ENCODE data around the gene FCN1.

FCN1 gene

DNA sequence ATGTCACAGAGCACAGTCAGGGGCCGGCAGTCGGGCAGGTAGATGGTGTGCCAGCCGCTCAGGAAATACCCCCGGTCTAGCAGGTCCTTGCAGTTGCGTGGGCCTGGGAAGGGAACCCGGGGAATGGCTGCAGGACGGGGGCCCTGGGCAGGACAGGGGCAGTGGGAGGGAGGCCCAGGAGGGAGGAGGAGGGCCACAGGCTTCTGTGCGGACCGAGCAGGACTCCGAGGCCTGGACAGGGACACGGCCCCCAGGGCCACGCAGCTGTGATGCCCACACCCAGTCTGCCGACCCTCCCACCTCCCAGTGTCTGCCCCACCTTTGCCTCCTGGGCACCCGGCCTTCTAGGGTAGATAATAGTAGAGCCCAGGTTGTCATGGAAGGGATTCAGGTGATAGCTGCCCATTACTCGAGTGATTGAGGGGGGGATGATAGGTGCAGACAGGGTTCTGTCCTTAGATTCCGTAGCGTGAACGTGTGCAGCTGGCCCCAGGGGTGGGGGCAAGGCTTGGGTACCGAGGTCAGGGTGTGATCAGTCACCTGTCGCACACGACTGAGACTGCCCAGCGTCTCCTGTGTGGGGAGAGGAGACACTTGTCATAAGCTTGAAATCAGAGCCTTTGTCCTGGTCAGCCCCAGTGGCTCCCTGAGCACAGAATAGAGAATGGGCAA lies 4.5 kb downstream of the FCN1 start:
- no peak for DNase-seq

DNA sequence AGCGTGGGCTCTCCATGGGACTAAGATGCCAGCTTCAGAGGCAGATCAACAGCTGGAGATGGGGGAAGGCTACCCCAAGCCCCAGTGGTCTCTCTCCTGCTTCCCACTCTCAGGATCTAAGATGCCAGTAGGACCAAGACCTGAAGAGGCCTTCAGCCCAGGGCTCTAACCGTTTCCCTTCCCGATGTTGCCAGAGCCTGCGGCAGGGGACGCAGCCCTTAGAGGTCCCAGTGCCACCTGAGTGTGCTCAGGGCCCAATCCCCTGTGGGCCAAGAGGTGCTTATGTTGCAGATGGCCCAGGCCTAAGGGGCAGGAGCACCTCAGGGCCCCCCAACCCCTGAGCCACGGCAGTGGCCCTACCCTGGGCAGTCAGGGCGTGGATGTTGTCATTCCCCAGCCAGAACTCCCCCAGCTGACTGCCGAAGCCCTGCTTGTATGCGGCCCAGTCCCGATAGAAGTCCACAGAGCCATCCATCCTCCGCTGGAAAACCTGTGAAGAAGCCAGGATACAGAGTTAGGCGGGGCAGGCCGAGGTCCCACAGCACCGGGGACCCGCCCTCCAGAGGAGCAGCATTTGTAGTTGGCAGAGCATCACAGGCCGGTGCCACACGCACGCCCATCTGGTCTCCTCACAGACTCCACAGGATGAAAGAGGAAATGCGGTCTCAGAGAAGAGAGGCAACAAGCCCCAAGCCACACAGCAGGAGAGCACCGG lies 5.4 kb downstream of the FCN1 start:
- no peak for DNase-seq

GRCh38 chr9:134909511-134910481 lies 7.9 kb downstream of the FCN1 start:
- DNase-seq: no peak

- DNase-seq: no peak
Measured at GRCh38 chr9:134908524-134909309, 9.0 kb downstream of the FCN1 start.

GRCh38 chr9:134902936-134903335 lies 14.8 kb downstream of the FCN1 start:
- DNase-seq: no peak

- no peak for DNase-seq
Measured at GRCh38 chr9:134899818-134900217, 17.9 kb downstream of the FCN1 start.

- DNase-seq: no peak
Measured at GRCh38 chr9:134899168-134899567, 18.5 kb downstream of the FCN1 start.

- no peak for DNase-seq
Measured at GRCh38 chr9:134898319-134898718, 19.4 kb downstream of the FCN1 start.

DNA sequence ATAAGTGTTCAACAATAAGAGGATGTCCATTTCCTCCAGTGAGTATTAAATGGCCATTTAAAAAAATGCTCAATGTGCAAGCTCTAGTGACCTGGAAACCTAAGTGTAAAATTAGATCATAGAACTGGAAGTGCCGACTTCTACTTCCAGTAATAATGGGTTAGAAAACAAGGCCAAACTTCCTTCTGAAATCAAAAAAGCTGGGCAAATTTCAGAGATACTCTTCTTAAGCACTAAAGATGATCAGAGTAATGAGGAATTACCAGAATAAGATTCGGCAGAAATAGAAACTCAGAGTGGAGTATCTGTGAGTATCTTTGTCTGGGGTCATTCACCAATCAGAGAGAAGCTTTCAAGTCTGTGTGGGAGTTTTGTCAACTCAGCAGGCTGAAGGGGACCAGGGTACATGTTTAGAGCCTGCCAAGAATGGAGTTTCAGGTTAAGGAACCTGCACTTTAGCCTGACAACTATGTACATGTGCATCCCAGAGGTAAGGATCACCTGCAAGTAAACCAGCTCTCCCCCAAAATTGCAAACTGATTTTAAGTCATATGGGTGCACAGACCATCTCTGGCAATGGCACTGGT lies 20.0 kb downstream of the FCN1 start:
- DNase-seq: no peak

DNA sequence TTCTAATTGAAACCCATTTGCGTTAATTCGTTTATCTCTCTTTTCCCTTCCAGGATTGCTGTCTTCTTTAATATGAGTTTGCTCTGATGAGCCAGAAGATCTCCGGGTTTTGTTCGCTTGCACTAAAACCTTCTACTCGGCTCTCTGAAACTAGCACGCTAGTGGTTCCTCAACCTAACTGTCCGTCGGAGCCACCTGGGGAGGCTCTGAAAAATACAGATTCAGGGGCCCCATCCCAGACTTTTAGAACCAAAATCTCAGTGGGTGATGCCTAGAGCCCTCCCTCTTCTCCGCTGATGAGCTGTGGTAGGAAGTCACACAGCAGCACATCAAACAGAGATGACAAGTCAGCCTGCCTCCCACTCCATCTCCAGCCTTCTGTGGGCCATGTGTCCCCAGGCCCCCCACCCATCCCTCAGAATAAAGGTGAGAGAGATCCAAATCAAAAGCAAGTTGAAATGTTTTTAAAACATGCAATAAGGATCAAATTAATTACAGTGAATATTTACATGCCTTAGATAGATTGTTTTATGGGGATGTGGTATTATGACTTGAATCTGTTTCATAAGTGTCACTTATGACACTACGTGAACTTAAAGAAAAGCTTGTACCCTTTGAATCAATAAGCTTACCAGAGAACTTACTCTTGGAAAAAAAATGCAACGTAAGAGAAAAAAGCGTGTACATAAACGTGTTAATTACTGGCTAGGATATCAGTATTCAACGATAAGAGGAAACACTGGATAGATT lies 20.7 kb downstream of the FCN1 start:
- no peak for DNase-seq

GRCh38 chr9:134895908-134896833 lies 21.5 kb downstream of the FCN1 start:
- peak; percentile 69 for DNase-seq

DNA sequence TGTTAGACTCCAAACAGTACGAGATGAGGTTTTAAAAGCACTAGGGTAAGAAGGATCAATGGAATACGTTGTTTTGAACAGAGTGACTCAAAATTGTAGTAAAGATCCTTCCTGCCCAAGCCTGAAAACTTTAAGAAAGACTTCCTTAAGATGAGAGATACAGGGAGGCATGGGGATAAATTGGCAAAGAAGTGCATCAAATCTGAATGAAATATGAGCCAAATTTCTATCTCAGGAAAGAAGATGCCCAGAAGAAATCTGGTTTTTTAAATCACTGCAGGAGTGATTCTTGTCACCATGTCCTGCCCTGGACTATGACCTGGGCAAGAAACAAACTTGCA lies 22.2 kb downstream of the FCN1 start:
- no peak for DNase-seq

GRCh38 chr9:134895097-134895496 lies 22.6 kb downstream of the FCN1 start:
- no peak for DNase-seq

DNA sequence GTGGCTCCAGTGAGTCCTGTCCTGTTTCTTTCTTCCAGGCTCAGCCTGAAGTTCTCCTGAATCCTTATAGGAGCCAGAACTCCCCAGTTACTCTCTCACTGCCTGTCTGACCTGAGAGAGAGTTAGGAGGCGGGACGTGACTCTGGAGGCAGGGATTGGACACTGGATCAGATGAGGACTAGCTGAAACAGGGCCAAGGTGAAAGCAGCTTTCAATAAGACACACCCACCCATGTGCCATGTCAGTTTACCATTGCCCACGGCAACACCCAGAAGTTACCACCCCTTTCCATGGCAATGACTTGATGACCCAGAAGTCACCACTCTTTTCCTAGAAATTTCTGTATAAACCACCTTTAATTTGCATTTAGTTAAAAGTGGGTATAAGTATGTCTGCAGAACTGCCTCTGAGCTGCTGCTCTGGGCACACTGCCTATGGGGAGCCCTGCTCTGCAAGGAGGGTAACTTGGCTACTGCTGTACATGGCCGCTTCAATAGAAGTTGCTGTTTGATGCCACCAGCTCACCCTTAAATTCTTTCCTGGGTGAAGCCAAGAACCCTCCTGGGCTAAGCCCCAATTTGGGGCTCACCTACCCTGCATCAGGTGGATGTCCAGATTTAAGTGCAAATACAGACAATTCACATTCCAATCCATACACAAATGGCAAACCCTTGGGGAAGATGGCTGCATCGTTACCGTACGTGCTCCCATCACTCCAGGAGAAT lies 23.4 kb downstream of the FCN1 start:
- DNase-seq: no peak

- no peak for DNase-seq
Measured at GRCh38 chr9:134892820-134893420, 24.8 kb downstream of the FCN1 start.

- no peak for DNase-seq
Measured at GRCh38 chr9:134892221-134892620, 25.5 kb downstream of the FCN1 start.

DNA sequence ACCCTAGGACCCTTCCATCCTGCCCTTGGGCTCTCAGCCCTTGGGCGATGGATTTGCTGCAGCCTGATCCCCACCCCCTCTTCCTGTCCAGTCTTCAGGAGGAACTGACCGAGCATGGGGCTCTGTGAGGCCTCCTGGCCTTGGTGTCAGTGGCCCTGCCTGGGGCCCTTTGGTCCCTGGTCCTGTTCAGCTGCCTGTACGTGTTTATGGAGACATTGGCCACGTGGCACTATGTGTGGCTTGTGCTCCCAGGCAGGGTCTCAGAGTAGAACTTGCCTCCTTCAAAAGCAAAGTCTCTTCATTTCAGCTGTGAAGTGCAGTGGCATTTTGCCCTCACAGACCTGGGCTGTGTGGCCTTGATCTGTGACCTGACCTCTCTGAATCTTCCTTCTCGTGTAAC lies 26.0 kb downstream of the FCN1 start:
- no peak for DNase-seq

DNA sequence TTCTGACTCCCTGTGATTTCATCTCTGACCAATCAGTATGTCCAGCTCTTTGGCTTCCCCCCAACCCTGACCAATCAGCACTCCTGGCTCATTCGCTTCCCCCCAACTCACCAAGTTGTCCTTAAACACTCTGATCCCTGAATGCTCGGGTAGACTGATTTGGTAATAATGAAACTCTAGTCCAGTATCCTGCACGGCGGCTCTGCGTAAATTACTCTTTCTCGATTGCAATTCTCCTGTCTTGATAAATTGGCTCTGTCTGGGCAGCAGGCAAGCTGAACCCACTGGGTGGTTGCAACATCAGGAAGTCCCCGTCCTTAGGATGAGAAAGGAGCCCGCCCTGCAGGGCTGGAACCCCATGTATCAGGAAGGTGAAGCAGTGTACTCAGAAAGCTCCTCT lies 26.7 kb downstream of the FCN1 start:
- no peak for DNase-seq

- no peak for DNase-seq
Measured at GRCh38 chr9:134890155-134890495, 27.6 kb downstream of the FCN1 start.

All from NCI-H345 (cell line).